Right lobe of liver (tissue), 6 donors: ENCODE results near the gene DUSP15. TPM values are rescaled to one million over a fixed set of nuclear protein-coding genes. Genes with fewer than 3 reads are reported as not detected.

ENCODE experiments used
- ATAC-seq, 4 donors: fragments of 200-7000 bp; cut with Tn5 transposase; one replicate each; pipeline ENCODE4 v1.9.1; 2020; ENCODE audit warnings: mild to moderate bottlenecking in 4 of 4, moderate library complexity in 4 of 4
- DNase-seq, 3 donors: peaks; one replicate each; pipeline ENCODE4 v3.0.0-alpha.2; 2020
- H3K27ac ChIP-seq, 3 donors: fragments of 200-600 bp; one replicate each; pipeline ENCODE4 v1.8.0; 2022
- H3K27me3 ChIP-seq, 2 donors: fragments of 200-600 bp; one replicate each; pipeline ENCODE4 v1.8.0; 2022
- H3K36me3 ChIP-seq, 4 donors: fragments of 200-600 bp; sonication (generic) in 1 of 4; one replicate each; pipeline versions ENCODE4 v1.5.1 to v1.8.0; 2017 to 2022; ENCODE audit warnings: control low read depth in 1 of 4
- H3K4me1 ChIP-seq, 4 donors: fragments of 200-600 bp; sonication (generic) in 1 of 4; one replicate each; pipeline versions ENCODE4 v1.5.1 to v1.8.0; 2017 to 2022; ENCODE audit warnings: control low read depth in 1 of 4
- H3K4me3 ChIP-seq, 3 donors: fragments of 200-600 bp; one replicate each; pipeline ENCODE4 v1.8.0; 2022
- H3K9me3 ChIP-seq, 4 donors: fragments of 200-600 bp; sonication (generic) in 1 of 4; one replicate each; pipeline versions ENCODE4 v1.5.1 to v1.8.0; 2017 to 2022; ENCODE audit warnings: control low read depth in 1 of 4
- POLR2A ChIP-seq: fragments of 450-650 bp; IDR thresholded peaks from one replicate; pipeline ENCODE4 v1.6.1; 2017; ENCODE audit warnings: antibody characterized with exemption, mild to moderate bottlenecking
- WGBS: methylation state at CpG from one replicate; pipeline ENCODE4 v1.1.6; 2018; ENCODE audit warnings: low coverage, low lambda C conversion rate; ENCODE audit not compliant: insufficient coverage; ENCODE audit errors: missing lambda C conversion rate; 5-methylcytosine and 5-hydroxymethylcytosine counted together
- intact Hi-C, 2 donors: fragments of 100-400 bp; cut with DNase I; formaldehyde crosslinking; loops; one replicate each; pipeline versions ENCODE4 v1.11.2 to v1.14.1; 2022
- total RNA-seq, 6 experiments: library from RNA; depleted of rRNA in 2 of 6; stranded (reverse); fragments of >200 nt in 2 of 6; fragmentation: NEBNext Ultra II Directional in 3 of 6; extraction: Animal tissue kit (Norgen Biotek cat#: 25700) in 3 of 6; gene quantifications; one replicate each; pipeline versions ENCODE4 v1.1.0 to v1.2.4, GENCODE V29; 2016 to 2023
- TF ChIP-seq, protein P1 (sequence below), 4 donors: fragments of 200-600 bp in 3 of 4; fragments of 450-650 bp in 1 of 4; IDR thresholded peaks; one replicate each; pipeline versions ENCODE4 v1.5.1 to v1.8.0; 2016 to 2022; ENCODE audit warnings: antibody characterized with exemption in 4 of 4, mild to moderate bottlenecking in 2 of 4
- donor health status: DM: no; HTN: yes; CAD: no.
- donor health status: DM: no; HTN: no; CAD: no.
- donor health status: DM: no; HTN: no; CAD: no.
- donor health status: DM: no; HTN: yes; CAD: no.
- donor health status: DM: no; HTN: yes; CAD: no.

DUSP15 gene
- total RNA-seq, 6 experiments from 2014 or later = 0.22 to 1.1 (median 0.42) TPM; not detected in 3

- Histone ChIP-seq H3K4me1 (peaks cover 0 to 8% (median 2%) of the 10 kb centered on the region in 4 donors), H3K36me3 (no peaks in the 10 kb centered on the region), H3K27ac (no peak overlapping the region), H3K27me3 (no peaks in the 10 kb centered on the region), H3K9me3 (no peaks in the 10 kb centered on the region), H3K4me3 (no peak overlapping the region)
- no peak for TF ChIP-seq POLR2A
- TF ChIP-seq, protein P1, sequence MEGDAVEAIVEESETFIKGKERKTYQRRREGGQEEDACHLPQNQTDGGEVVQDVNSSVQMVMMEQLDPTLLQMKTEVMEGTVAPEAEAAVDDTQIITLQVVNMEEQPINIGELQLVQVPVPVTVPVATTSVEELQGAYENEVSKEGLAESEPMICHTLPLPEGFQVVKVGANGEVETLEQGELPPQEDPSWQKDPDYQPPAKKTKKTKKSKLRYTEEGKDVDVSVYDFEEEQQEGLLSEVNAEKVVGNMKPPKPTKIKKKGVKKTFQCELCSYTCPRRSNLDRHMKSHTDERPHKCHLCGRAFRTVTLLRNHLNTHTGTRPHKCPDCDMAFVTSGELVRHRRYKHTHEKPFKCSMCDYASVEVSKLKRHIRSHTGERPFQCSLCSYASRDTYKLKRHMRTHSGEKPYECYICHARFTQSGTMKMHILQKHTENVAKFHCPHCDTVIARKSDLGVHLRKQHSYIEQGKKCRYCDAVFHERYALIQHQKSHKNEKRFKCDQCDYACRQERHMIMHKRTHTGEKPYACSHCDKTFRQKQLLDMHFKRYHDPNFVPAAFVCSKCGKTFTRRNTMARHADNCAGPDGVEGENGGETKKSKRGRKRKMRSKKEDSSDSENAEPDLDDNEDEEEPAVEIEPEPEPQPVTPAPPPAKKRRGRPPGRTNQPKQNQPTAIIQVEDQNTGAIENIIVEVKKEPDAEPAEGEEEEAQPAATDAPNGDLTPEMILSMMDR (IDR thresholded peaks at IDR 0.05) = no peak
- DNase-seq (no peak), ATAC-seq (no peak)
- intact Hi-C loops = no loop called here
- WGBS = 89% methylated on average over 5 of the region's 6 CpGs
Measured at GRCh38 chr20:31872406-31872805, 2.1 kb upstream of the DUSP15 start.

GRCh38 chr20:31871618-31871954, 1.3 kb upstream of the DUSP15 start:
- Histone ChIP-seq H3K4me3 (no peak overlapping the region), H3K4me1 (peaks cover 0 to 8% (median 2%) of the 10 kb centered on the region in 4 donors), H3K9me3 (no peaks in the 10 kb centered on the region), H3K27me3 (no peaks in the 10 kb centered on the region), H3K36me3 (no peaks in the 10 kb centered on the region), H3K27ac (no peak overlapping the region)
- TF ChIP-seq POLR2A = no peak
- TF ChIP-seq, protein P1 (IDR thresholded peaks at IDR 0.05) = no peak
- WGBS = no CpG with 5 or more reads among the region's 1 CpG
- no peak for ATAC-seq
- intact Hi-C loops = no loop called here
- no peak for DNase-seq

- H3K36me3 ChIP-seq = no peaks in the 10 kb centered on the region
- DNase-seq (no peak), ATAC-seq (peak in 3 of 4 donors; percentile 9 to 27 (median 19))
- H3K27me3 ChIP-seq = no peaks in the 10 kb centered on the region
- TF ChIP-seq, protein P1 (IDR thresholded peaks at IDR 0.05) = no peak
- TF ChIP-seq POLR2A = no peak
- H3K4me3 ChIP-seq = peak overlapping the region; percentile 51 to 58 (median 54)
- intact Hi-C loops = no loop called here
- no peaks in the 10 kb centered on the region for H3K9me3 ChIP-seq
- H3K27ac ChIP-seq = no peak overlapping the region
- 47% methylated on average over 3 of the region's 24 CpGs for WGBS
- peaks cover 0 to 8% (median 2%) of the 10 kb centered on the region in 4 donors for H3K4me1 ChIP-seq
Measured at GRCh38 chr20:31870726-31871617, 645 bp upstream of the DUSP15 start.

- Histone ChIP-seq H3K27ac (no peak overlapping the region), H3K27me3 (no peaks in the 10 kb centered on the region), H3K36me3 (no peaks in the 10 kb centered on the region), H3K4me1 (peaks cover 0 to 8% (median 2%) of the 10 kb centered on the region in 4 donors), H3K4me3 (peak overlapping the region; percentile 51 to 58 (median 54)), H3K9me3 (no peaks in the 10 kb centered on the region)
- WGBS = 0% methylated on average over 1 of the region's 1 CpG
- intact Hi-C loops = no loop called here
- ATAC-seq (no peak), DNase-seq (no peak)
- TF ChIP-seq POLR2A = no peak
- TF ChIP-seq, protein P1 (IDR thresholded peaks at IDR 0.05) = no peak
Measured at GRCh38 chr20:31869673-31869941, 720 bp downstream of the DUSP15 start.
